Measurements from ENCODE around the gene ALLC. TPM values are rescaled to one million over a fixed set of nuclear protein-coding genes. Genes with fewer than 3 reads are reported as not detected.
"Not testable (repeated sequence)": the region's sequence is repeated elsewhere in the genome, so short reads cannot be mapped to it uniquely, and the experiment has no call there.

The ALLC gene
- total and polyA plus RNA-seq, 2 experiments from 2014 or later, result not detected

- H3K27ac ChIP-seq, result no peak overlapping the region
- no peak overlapping the region for H3K4me3 ChIP-seq
- H3K36me3 ChIP-seq, result no peaks in the 10 kb centered on the region
- no peaks in the 10 kb centered on the region for H3K9me3 ChIP-seq (ENCODE audit: low read depth)
- DNase-seq (ENCODE audit: low read depth in 1 of 2, low spot score in 1 of 2), result no peak
- no peaks in the 10 kb centered on the region for H3K27me3 ChIP-seq
- H3K4me1 ChIP-seq (ENCODE audit: low read depth), result peaks cover under 1% of the 10 kb centered on the region
- no peak for TF ChIP-seq CTCF (IDR thresholded peaks at IDR 0.05; ENCODE audit: low read depth, low read length)
Measured at GRCh38 chr2:3633982-3634595, 23.9 kb upstream of the ALLC start.

DNA sequence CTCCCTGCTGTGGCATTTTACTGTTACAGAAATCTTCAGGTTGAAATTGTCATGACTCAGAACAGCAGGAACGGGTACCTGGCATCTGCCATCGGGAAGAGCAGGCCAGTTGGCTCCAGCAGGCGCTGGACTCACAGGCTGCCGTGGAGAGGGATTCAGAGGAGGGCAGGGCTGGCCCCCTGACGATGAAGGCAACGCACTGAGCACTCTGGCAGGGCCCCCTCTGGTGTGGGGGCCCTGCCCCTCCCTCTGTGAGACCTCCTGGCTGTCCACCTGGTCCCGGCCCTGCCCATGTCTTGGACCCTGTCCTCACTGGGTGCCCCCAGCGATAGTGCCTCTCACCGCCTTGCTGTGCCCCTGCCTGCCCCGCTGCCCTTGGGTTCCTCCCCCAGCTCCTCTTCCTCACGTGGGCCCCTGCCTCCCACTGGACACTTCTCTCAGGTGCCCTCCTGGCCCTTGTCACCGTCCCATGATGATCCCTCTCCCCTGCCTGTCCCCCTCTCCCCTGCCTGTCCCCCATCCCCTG lies 23.3 kb upstream of the ALLC start:
- no peak overlapping the region for H3K27ac ChIP-seq
- H3K4me1 ChIP-seq (ENCODE audit: low read depth), result no peaks in the 10 kb centered on the region
- TF ChIP-seq CTCF (IDR thresholded peaks at IDR 0.05; ENCODE audit: low read depth, low read length), result no peak
- DNase-seq (ENCODE audit: low read depth in 1 of 2, low spot score in 1 of 2), result no peak
- H3K4me3 ChIP-seq, result no peak overlapping the region
- H3K36me3 ChIP-seq, result no peaks in the 10 kb centered on the region
- H3K9me3 ChIP-seq (ENCODE audit: low read depth), result no peaks in the 10 kb centered on the region
- no peaks in the 10 kb centered on the region for H3K27me3 ChIP-seq

- TF ChIP-seq CTCF (IDR thresholded peaks at IDR 0.05; ENCODE audit: low read depth, low read length), result no peak
- Histone ChIP-seq H3K27me3 (no peaks in the 10 kb centered on the region), H3K36me3 (no peaks in the 10 kb centered on the region), H3K9me3 (ENCODE audit: low read depth) (no peaks in the 10 kb centered on the region), H3K4me3 (no peak overlapping the region), H3K27ac (no peak overlapping the region), H3K4me1 (ENCODE audit: low read depth) (no peaks in the 10 kb centered on the region)
- DNase-seq (ENCODE audit: low read depth in 1 of 2, low spot score in 1 of 2), result no peak
Measured at GRCh38 chr2:3635171-3635974, 22.6 kb upstream of the ALLC start.

- H3K27me3 ChIP-seq; H3K4me3 ChIP-seq; H3K9me3 ChIP-seq (ENCODE audit: low read depth); H3K36me3 ChIP-seq; H3K27ac ChIP-seq; H3K4me1 ChIP-seq (ENCODE audit: low read depth); DNase-seq (ENCODE audit: low read depth in 1 of 2, low spot score in 1 of 2): not testable (repeated sequence)
Measured at GRCh38 chr2:3635975-3636327, 22.0 kb upstream of the ALLC start.

- Histone ChIP-seq H3K9me3 (ENCODE audit: low read depth) (no peaks in the 10 kb centered on the region), H3K27me3 (no peaks in the 10 kb centered on the region), H3K36me3 (no peaks in the 10 kb centered on the region), H3K4me3 (no peak overlapping the region), H3K4me1 (ENCODE audit: low read depth) (no peaks in the 10 kb centered on the region), H3K27ac (no peak overlapping the region)
- TF ChIP-seq CTCF (IDR thresholded peaks at IDR 0.05; ENCODE audit: low read depth, low read length), result no peak
- DNase-seq (ENCODE audit: low read depth in 1 of 2, low spot score in 1 of 2), result no peak
Measured at GRCh38 chr2:3636586-3637310, 21.3 kb upstream of the ALLC start.

- Histone ChIP-seq H3K36me3 (no peaks in the 10 kb centered on the region), H3K4me3 (no peak overlapping the region), H3K4me1 (ENCODE audit: low read depth) (no peaks in the 10 kb centered on the region), H3K9me3 (ENCODE audit: low read depth) (no peaks in the 10 kb centered on the region), H3K27me3 (no peaks in the 10 kb centered on the region), H3K27ac (no peak overlapping the region)
- TF ChIP-seq CTCF (IDR thresholded peaks at IDR 0.05; ENCODE audit: low read depth, low read length), result no peak
- DNase-seq (ENCODE audit: low read depth in 1 of 2, low spot score in 1 of 2), result no peak
Measured at GRCh38 chr2:3637311-3637675, 20.7 kb upstream of the ALLC start.

Data from cardiac muscle cell (in vitro differentiated cells and primary cell).